ENCODE measurements around the gene NR3C1. TPM values are rescaled to one million over a fixed set of nuclear protein-coding genes. Genes with fewer than 3 reads are reported as not detected.

NR3C1 gene
- total and polyA plus RNA-seq, 2 of the 13 experiments (the other 11 are each of a cell fraction or from before 2014, with no cell fraction given), result 10.0 to 24.3 TPM

- TF ChIP-seq, protein P1, sequence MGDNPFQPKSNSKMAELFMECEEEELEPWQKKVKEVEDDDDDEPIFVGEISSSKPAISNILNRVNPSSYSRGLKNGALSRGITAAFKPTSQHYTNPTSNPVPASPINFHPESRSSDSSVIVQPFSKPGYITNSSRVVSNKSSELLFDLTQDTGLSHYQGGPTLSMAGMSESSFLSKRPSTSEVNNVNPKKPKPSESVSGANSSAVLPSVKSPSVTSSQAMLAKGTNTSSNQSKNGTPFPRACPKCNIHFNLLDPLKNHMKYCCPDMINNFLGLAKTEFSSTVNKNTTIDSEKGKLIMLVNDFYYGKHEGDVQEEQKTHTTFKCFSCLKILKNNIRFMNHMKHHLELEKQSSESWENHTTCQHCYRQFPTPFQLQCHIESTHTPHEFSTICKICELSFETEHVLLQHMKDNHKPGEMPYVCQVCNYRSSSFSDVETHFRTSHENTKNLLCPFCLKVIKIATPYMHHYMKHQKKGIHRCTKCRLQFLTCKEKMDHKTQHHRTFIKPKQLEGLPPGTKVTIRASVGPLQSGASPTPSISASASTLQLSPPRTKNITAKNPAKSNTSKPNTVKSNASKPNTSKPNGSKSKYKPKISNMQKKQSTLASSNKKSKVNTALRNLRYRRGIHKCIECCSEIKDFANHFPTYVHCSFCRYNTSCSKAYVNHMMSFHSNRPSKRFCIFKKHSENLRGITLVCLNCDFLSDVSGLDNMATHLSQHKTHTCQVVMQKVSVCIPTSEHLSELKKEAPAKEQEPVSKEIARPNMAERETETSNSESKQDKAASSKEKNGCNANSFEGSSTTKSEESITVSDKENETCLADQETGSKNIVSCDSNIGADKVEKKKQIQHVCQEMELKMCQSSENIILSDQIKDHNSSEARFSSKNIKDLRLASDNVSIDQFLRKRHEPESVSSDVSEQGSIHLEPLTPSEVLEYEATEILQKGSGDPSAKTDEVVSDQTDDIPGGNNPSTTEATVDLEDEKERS (CRISPR knock-in tag; IDR thresholded peaks at IDR 0.05), result no peak
These were observed 154.5 kb downstream of the NR3C1 start (continued) for GRCh38 chr5:143248822-143249579.

GRCh38 chr5:143248391-143248790, 155.1 kb downstream of the NR3C1 start:
- H3K9me3 ChIP-seq (ENCODE audit: low read length), result no peaks in the 10 kb centered on the region
- intact Hi-C loops (cut with micrococcal nuclease; ENCODE audit: unreplicated experiment) (no loop called here), in situ Hi-C loops (cut with HindIII; ENCODE audit: extremely low pct_ligation_motif_present, low pct_unique_long_range_greater_than_20kb) (no loop called here)
- no peak overlapping the region for H2AFZ ChIP-seq (ENCODE audit: low read length)
- DNase-seq (ENCODE audit: low spot score), result no peak
- TF ChIP-seq SIX4 (CRISPR knock-in tag; IDR thresholded peaks at IDR 0.05) (no peak), ZNF619 (CRISPR knock-in tag; IDR thresholded peaks at IDR 0.05) (no peak), NFE2L1 (CRISPR knock-in tag; IDR thresholded peaks at IDR 0.05; ENCODE audit: borderline replicate concordance) (no peak), AGO2 (optimal IDR thresholded peaks at IDR 0.05; ENCODE audit: low read depth, low read length) (no peak), ZNF761 (CRISPR knock-in tag; conservative IDR thresholded peaks at IDR 0.05) (no peak), SNAPC4 (CRISPR knock-in tag; IDR thresholded peaks at IDR 0.05) (no peak)
- TF ChIP-seq, protein P2, sequence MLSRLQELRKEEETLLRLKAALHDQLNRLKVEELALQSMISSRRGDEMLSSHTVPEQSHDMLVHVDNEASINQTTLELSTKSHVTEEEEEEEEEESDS (CRISPR knock-in tag; IDR thresholded peaks at IDR 0.05; ENCODE audit: borderline replicate concordance), result no peak
- H3K79me2 ChIP-seq (ENCODE audit: insufficient read depth, low read length), result no peaks in the 10 kb centered on the region
- CTCF ChIA-PET (ENCODE audit: low intra/inter-chr PET ratio, low total read pairs), result no interaction called here
- no peaks in the 10 kb centered on the region for H4K20me1 ChIP-seq (ENCODE audit: insufficient read depth, low read length)
- H3K9ac ChIP-seq (ENCODE audit: insufficient read depth, low read depth, low read length), result no peak overlapping the region
- POLR2A ChIA-PET, result no interaction called here
- no TSS peak for BruUV-seq (replicated peaks)
- FAIRE-seq, result no peak
- H3K4me2 ChIP-seq (ENCODE audit: low read depth, low read length), result no peak overlapping the region
- no peak overlapping the region for H3K4me3 ChIP-seq (replicated peaks in 1 of 3; ENCODE audit: insufficient read depth in 1 of 3, low read depth in 2 of 3, low read length in 3 of 3)
- ATAC-seq, result no peak
- H3K4me1 ChIP-seq (ENCODE audit: insufficient read depth, low read length), result peaks cover 31% of the 10 kb centered on the region
- H3K36me3 ChIP-seq (replicated peaks in 1 of 2; ENCODE audit: control insufficient read depth in 1 of 2, insufficient read depth in 2 of 2, low read length in 2 of 2), result no peaks in the 10 kb centered on the region
- H3K27ac ChIP-seq (ENCODE audit: extremely low read length, insufficient read depth, low read length), result no peak overlapping the region
- H3K27me3 ChIP-seq (ENCODE audit: control insufficient read depth in 1 of 2, insufficient read depth in 2 of 2, low read length in 2 of 2), result no peaks in the 10 kb centered on the region
- 89% methylated on average over 3 of the region's 3 CpGs for WGBS (ENCODE audit: low lambda C conversion rate)

Data from HepG2 (cell line).